PC-9 (cell line): ENCODE data around the gene PTPRC. TPM values are rescaled to one million over a fixed set of nuclear protein-coding genes. Genes with fewer than 3 reads are reported as not detected.

ENCODE experiments used
- BruUV-seq: library from RNA; stranded (reverse); fragments of 400-500 nt; replicated peaks from 2 replicates; lab custom pipeline; 2021; lab: Mats Ljungman, UMichigan
- CTCF ChIA-PET: fragments of 300-600 bp; sonication (Branson Sonifier 250); formaldehyde crosslinking; loops from one replicate; lab custom pipeline; 2022; ENCODE audit warnings: antibody characterized with exemption; lab: Charles Lee
- POLR2A ChIA-PET: fragments of 300-600 bp; sonication (Branson Sonifier 250); formaldehyde crosslinking; loops from one replicate; lab custom pipeline; 2022; ENCODE audit warnings: antibody characterized with exemption; ENCODE audit not compliant: unreplicated experiment; lab: Charles Lee
- DNase-seq, 2 experiments: peaks; one replicate each; pipeline versions ENCODE4 v3.0.0 to v3.0.0-alpha.2; 2015 to 2022; ENCODE audit warnings: mixed read lengths in 1 of 2
- H2AFZ ChIP-seq: fragments of 200-600 bp; sonication (generic); 2 replicates; pipeline ENCODE4 v1.8.1; 2017; ENCODE audit warnings: antibody characterized with exemption
- H3F3A ChIP-seq: fragments of 200-600 bp; sonication (generic); 2 replicates; pipeline ENCODE4 v1.8.1; 2017; ENCODE audit warnings: antibody characterized with exemption, mild to moderate bottlenecking, low read depth; ENCODE audit not compliant: insufficient read depth
- H3K27ac ChIP-seq: fragments of 200-600 bp; sonication (generic); 2 replicates; pipeline ENCODE4 v1.6.1; 2016; ENCODE audit warnings: mixed run types
- H3K27me3 ChIP-seq: fragments of 200-600 bp; sonication (generic); 2 replicates; pipeline ENCODE4 v1.6.1; 2016; ENCODE audit warnings: low read depth, mixed run types; ENCODE audit not compliant: insufficient read depth
- H3K36me3 ChIP-seq: fragments of 200-600 bp; sonication (generic); 2 replicates; pipeline ENCODE4 v1.6.1; 2016; ENCODE audit warnings: low read depth, mixed run types
- H3K4me1 ChIP-seq: fragments of 200-600 bp; sonication (generic); replicated peaks from 2 replicates; pipeline ENCODE4 v1.6.1; 2016; ENCODE audit warnings: mixed run types; ENCODE audit not compliant: insufficient read depth
- H3K4me2 ChIP-seq: fragments of 200-600 bp; sonication (generic); 2 replicates; pipeline ENCODE4 v1.6.1; 2017; ENCODE audit warnings: mixed run types
- H3K4me3 ChIP-seq: fragments of 200-600 bp; sonication (generic); 2 replicates; pipeline ENCODE4 v1.6.1; 2016; ENCODE audit warnings: mixed run types
- H3K79me2 ChIP-seq: fragments of 200-600 bp; sonication (generic); 2 replicates; pipeline ENCODE4 v1.6.1; 2017; ENCODE audit warnings: low read depth, mixed run types
- H3K9me2 ChIP-seq: fragments of 200-600 bp; sonication (generic); 2 replicates; pipeline ENCODE4 v1.8.1; 2017; ENCODE audit warnings: mild to moderate bottlenecking; ENCODE audit not compliant: insufficient read depth
- H3K9me3 ChIP-seq: fragments of 200-600 bp; sonication (generic); 2 replicates; pipeline ENCODE4 v1.8.1; 2016; ENCODE audit warnings: low read depth; ENCODE audit not compliant: insufficient read depth
- H4K20me1 ChIP-seq: fragments of 200-600 bp; sonication (generic); 2 replicates; pipeline ENCODE4 v1.8.1; 2017; ENCODE audit not compliant: insufficient read depth
- EZH2 ChIP-seq: fragments of 200-600 bp; sonication (generic); IDR thresholded peaks from 2 replicates; pipeline ENCODE4 v1.8.0; 2017; ENCODE audit warnings: antibody characterized with exemption, low read depth
- intact Hi-C: fragments of 100-400 bp; cut with micrococcal nuclease; formaldehyde crosslinking; loops from one replicate; pipeline ENCODE4 v1.10.0; 2022; ENCODE audit not compliant: unreplicated experiment
- total RNA-seq: library from RNA; stranded (reverse); gene quantifications from 2 replicates; pipeline ENCODE4 v1.2.3, GENCODE V29; 2021
- TF ChIP-seq, protein P1 (sequence below): fragments of 200-600 bp; sonication (generic); conservative IDR thresholded peaks from 2 replicates; pipeline ENCODE4 v1.6.1; 2017; ENCODE audit warnings: mixed run types, antibody characterized with exemption, mild to moderate bottlenecking, moderate library complexity

PTPRC gene
- total RNA-seq, 1 experiment from 2014 or later = 0.79 TPM

DNA sequence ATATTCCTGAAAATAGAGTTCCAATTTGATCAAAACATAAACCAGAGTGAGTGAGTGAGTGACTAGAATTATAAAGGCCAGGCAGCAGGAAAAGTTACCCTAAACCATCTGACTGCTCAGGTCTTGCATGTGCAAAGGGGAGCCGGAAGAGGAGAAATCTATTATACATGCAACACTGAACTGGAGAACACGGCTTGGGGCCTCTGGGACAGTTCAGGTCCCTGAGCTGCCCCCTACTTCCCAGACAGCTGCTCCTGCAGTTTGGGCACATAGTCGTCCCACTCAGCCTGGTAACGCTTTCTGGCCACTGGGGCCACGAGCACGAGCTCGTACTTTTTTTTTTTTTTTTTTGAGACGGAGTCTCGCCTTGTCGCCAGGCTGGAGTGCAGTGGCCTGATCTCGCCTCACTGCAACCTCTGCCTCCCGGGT is 40.1 kb downstream of the PTPRC start:
- POLR2A ChIA-PET = no interaction called here
- CTCF ChIA-PET = no interaction called here
- no TSS peak for BruUV-seq
- H3K4me2 ChIP-seq = no peak overlapping the region
- no peaks in the 10 kb centered on the region for H3K79me2 ChIP-seq
- H3K27me3 ChIP-seq = no peaks in the 10 kb centered on the region
- H3F3A ChIP-seq = no peaks in the 10 kb centered on the region
- H3K9me3 ChIP-seq = no peaks in the 10 kb centered on the region
- H3K9me2 ChIP-seq = no peaks in the 10 kb centered on the region
- H3K4me1 ChIP-seq = peaks cover 11% of the 10 kb centered on the region
- H2AFZ ChIP-seq = no peak overlapping the region
- intact Hi-C loops = no loop called here
- no peaks in the 10 kb centered on the region for H3K36me3 ChIP-seq
- no peak overlapping the region for H3K4me3 ChIP-seq
- TF ChIP-seq, protein P1, sequence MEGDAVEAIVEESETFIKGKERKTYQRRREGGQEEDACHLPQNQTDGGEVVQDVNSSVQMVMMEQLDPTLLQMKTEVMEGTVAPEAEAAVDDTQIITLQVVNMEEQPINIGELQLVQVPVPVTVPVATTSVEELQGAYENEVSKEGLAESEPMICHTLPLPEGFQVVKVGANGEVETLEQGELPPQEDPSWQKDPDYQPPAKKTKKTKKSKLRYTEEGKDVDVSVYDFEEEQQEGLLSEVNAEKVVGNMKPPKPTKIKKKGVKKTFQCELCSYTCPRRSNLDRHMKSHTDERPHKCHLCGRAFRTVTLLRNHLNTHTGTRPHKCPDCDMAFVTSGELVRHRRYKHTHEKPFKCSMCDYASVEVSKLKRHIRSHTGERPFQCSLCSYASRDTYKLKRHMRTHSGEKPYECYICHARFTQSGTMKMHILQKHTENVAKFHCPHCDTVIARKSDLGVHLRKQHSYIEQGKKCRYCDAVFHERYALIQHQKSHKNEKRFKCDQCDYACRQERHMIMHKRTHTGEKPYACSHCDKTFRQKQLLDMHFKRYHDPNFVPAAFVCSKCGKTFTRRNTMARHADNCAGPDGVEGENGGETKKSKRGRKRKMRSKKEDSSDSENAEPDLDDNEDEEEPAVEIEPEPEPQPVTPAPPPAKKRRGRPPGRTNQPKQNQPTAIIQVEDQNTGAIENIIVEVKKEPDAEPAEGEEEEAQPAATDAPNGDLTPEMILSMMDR = no peak
- no peak for TF ChIP-seq EZH2
- H3K27ac ChIP-seq = no peak overlapping the region
- DNase-seq = no peak
- no peaks in the 10 kb centered on the region for H4K20me1 ChIP-seq

DNA sequence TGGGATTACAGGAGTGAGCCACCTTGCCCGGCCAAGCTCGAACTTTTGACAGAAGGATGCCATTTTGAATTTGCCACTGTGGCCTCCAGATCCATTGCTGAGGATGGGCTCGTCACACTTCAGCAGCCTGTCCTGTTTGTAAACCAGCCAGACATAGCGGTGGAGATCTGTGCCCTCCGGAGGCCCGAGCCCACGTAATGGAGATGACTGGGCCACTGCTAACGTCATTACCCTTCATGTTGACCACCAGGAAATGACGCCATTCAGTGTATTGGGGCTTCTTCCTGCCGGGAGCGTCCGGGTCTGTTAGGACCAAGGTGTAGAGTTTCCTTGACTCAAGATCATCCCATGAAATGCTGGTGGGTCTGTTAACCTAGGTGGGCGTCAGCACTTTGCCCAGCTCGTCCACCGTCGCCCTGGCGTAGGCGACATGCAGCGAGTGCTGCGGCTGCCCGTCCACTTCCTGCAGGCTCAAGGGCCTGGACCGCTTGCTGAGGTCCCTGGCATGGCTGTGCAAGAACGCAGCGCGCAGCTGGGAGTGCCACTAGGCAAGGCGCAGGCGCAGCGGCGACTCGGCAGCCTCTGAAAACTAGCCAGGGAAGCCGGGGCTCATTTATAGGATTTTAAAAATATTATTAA is 40.8 kb downstream of the PTPRC start:
- Histone ChIP-seq H3K27me3 (no peaks in the 10 kb centered on the region), H3K9me2 (no peaks in the 10 kb centered on the region), H3F3A (no peaks in the 10 kb centered on the region), H2AFZ (no peak overlapping the region), H3K27ac (no peak overlapping the region), H3K36me3 (no peaks in the 10 kb centered on the region), H3K4me3 (no peak overlapping the region), H3K9me3 (no peaks in the 10 kb centered on the region), H3K4me2 (no peak overlapping the region), H4K20me1 (no peaks in the 10 kb centered on the region), H3K79me2 (no peaks in the 10 kb centered on the region), H3K4me1 (peaks cover 11% of the 10 kb centered on the region)
- CTCF ChIA-PET = interaction anchor here (0.5 kb wide), 1 partner anchor 141 kb away, joined by 5 read pairs; no protein-coding TSS in a partner anchor
- BruUV-seq = no TSS peak
- DNase-seq = no peak
- intact Hi-C loops = loop anchor here (5.0 to 10.0 kb wide), 3 partner anchors 232 to 1275 kb away; partner anchors contain the start of gene DENND1B
- no peak for TF ChIP-seq EZH2
- TF ChIP-seq, protein P1 = no peak
- POLR2A ChIA-PET = no interaction called here

DNA sequence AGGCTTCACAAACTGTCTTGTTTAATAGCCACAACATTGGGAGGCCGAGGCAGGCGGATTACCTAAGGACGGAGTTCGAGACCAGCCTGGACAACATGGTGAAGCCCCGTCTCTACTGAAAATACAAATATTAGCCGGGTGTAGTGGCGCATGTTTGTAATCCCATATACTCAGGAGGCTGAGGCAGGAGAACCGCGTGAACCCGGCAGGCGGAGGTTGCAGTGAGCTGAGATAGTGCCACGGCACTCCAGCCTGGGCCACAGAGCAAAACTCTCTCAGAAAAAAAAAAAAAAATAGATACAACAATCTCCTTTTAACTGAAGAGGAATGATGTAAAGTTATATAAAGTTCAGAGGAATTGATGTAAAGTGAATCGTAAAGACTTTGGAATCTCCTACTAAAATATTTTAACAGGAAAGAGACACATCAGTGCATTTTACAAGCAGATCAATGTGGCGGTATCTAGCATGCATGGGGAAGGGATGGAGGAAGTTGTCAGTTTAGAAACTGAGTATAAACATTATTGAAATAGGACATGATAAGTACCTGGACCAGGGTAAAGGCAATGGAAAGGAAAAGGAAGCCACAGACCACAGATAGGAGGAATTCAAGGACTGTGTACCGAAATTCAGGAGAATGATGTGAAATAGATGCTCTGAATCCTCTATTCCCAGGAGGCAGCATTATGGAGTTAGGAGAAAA is 41.5 kb downstream of the PTPRC start:
- intact Hi-C loops = loop anchor here (5.0 to 10.0 kb wide), 3 partner anchors 233 to 1276 kb away; partner anchors contain the start of gene DENND1B
- no TSS peak for BruUV-seq
- DNase-seq = no peak
- H3K9me3 ChIP-seq = no peaks in the 10 kb centered on the region
- H2AFZ ChIP-seq = no peak overlapping the region
- no peaks in the 10 kb centered on the region for H3K9me2 ChIP-seq
- H3K4me1 ChIP-seq = peaks cover 11% of the 10 kb centered on the region
- H3K27me3 ChIP-seq = no peaks in the 10 kb centered on the region
- no peaks in the 10 kb centered on the region for H4K20me1 ChIP-seq
- no peaks in the 10 kb centered on the region for H3K36me3 ChIP-seq
- H3K4me3 ChIP-seq = no peak overlapping the region
- H3K4me2 ChIP-seq = no peak overlapping the region
- ChIA-PET CTCF (no interaction called here), POLR2A (interaction anchor here (0.6 kb wide), 2 partner anchors 25 to 161 kb away, joined by 3 to 5 read pairs; no protein-coding TSS in a partner anchor)
- no peaks in the 10 kb centered on the region for H3F3A ChIP-seq
- no peak overlapping the region for H3K27ac ChIP-seq
- no peaks in the 10 kb centered on the region for H3K79me2 ChIP-seq
- TF ChIP-seq, protein P1 = no peak
- TF ChIP-seq EZH2 = no peak
